OCI-LY3 (cell line): Measurements from ENCODE around the gene ADAP2.
"Not testable (repeated sequence)": the region's sequence is repeated elsewhere in the genome, so short reads cannot be mapped to it uniquely, and the experiment has no call there.

Experiments
- H2AFZ ChIP-seq: fragments of 200-600, 300-600 bp; shearing (Covaris generic); 2 replicates; pipeline ENCODE4 v1.6.0; 2014; ENCODE audit warnings: antibody characterized with exemption, low read depth, low read length
- H3K27ac ChIP-seq: fragments of 200-600, 300-600 bp; sonication (generic); 2 replicates; pipeline ENCODE4 v1.5.1; 2014; ENCODE audit warnings: mild to moderate bottlenecking, low read length, moderate library complexity, mixed read lengths
- H3K27me3 ChIP-seq: fragments of 200-600, 300-600 bp; sonication (generic); 2 replicates; pipeline ENCODE4 v1.6.1; 2014; ENCODE audit warnings: low read depth, low read length, mixed read lengths
- H3K36me3 ChIP-seq: fragments of 200-600, 300-600 bp; sonication (generic); replicated peaks from 2 replicates; pipeline ENCODE3; 2014; ENCODE audit warnings: low read depth, low read length, mixed read lengths
- H3K4me1 ChIP-seq: fragments of 300-600, 200-600 bp; sonication (generic); 2 replicates; pipeline ENCODE4 v1.6.1; 2014; ENCODE audit warnings: low read length, mixed read lengths
- H3K4me2 ChIP-seq: fragments of 200-600, 300-600 bp; sonication (generic); 2 replicates; pipeline ENCODE4 v1.6.1; 2014; ENCODE audit warnings: low read length, mixed read lengths
- H3K4me3 ChIP-seq: fragments of 300-600, 200-600 bp; sonication (generic); 2 replicates; pipeline ENCODE4 v1.5.1; 2014; ENCODE audit warnings: antibody characterized with exemption, mild to moderate bottlenecking, low read length, moderate library complexity
- H3K79me2 ChIP-seq: fragments of 300-600, 200-600 bp; shearing (Covaris generic); 2 replicates; pipeline ENCODE4 v1.6.1; 2014; ENCODE audit warnings: mild to moderate bottlenecking, low read length, mixed read lengths
- H3K9ac ChIP-seq: fragments of 300-600, 200-600 bp; shearing (Covaris generic); 2 replicates; pipeline ENCODE4 v1.6.0; 2014; ENCODE audit warnings: mild to moderate bottlenecking, low read length, moderate library complexity
- H3K9me3 ChIP-seq: fragments of 200-600, 300-600 bp; shearing (Covaris generic); 2 replicates; pipeline ENCODE4 v1.6.1; 2014; ENCODE audit warnings: low read length, mixed read lengths; ENCODE audit not compliant: insufficient read depth
- H4K20me1 ChIP-seq: fragments of 200-600, 300-600 bp; sonication (generic); 2 replicates; pipeline ENCODE4 v1.6.1; 2016; ENCODE audit warnings: low read length, mixed read lengths; ENCODE audit not compliant: insufficient read depth
- CTCF ChIP-seq: fragments of 200-600, 300-600 bp; sonication (generic); IDR thresholded peaks from 2 replicates; pipeline ENCODE4 v1.5.1; 2014; ENCODE audit warnings: antibody characterized with exemption, low read length, low read depth
- EZH2phosphoT487 ChIP-seq: fragments of 200-600 bp; shearing (Covaris generic); IDR thresholded peaks from 2 replicates; pipeline ENCODE4 v1.6.1; 2018; ENCODE audit warnings: antibody characterized with exemption, mixed run types, low read depth

The ADAP2 gene

GRCh38 chr17:30905742-30906100 lies 16.0 kb upstream of the ADAP2 start:
- peak overlapping the region; percentile 79 for H2AFZ ChIP-seq
- peaks cover 13% of the 10 kb centered on the region for H3K36me3 ChIP-seq
- H3K27ac ChIP-seq: peak overlapping the region; percentile 38
- peaks cover 28% of the 10 kb centered on the region for H3K4me1 ChIP-seq
- no peaks in the 10 kb centered on the region for H3K27me3 ChIP-seq
- H3K4me2 ChIP-seq: peak overlapping the region; percentile 94
- TF ChIP-seq EZH2phosphoT487 (no peak), CTCF (no peak)
- H3K4me3 ChIP-seq: peak overlapping the region; percentile 95
- H3K9me3 ChIP-seq: no peaks in the 10 kb centered on the region
- H4K20me1 ChIP-seq: no peaks in the 10 kb centered on the region
- peak overlapping the region; percentile 94 for H3K9ac ChIP-seq
- peaks cover 39% of the 10 kb centered on the region for H3K79me2 ChIP-seq

GRCh38 chr17:30906101-30906911 lies 15.4 kb upstream of the ADAP2 start, which contains the start of gene TEFM:
TEFM (minus strand) TSS chr17:30906238; CDS start chr17:30906198, 40 bp downstream.
- Histone ChIP-seq H3K27ac (peak within 1 kb of the TSS; percentile 63), H3K4me3 (peak within 1 kb of the TSS; percentile 95), H3K27me3 (no peaks in the 10 kb centered on the region), H2AFZ (peak within 1 kb of the TSS; percentile 97), H3K9me3 (no peaks in the 10 kb centered on the region), H4K20me1 (no peaks in the 10 kb centered on the region), H3K79me2 (peaks cover 39% of the 10 kb centered on the region), H3K9ac (peak within 1 kb of the TSS; percentile 94), H3K4me1 (peaks cover 28% of the 10 kb centered on the region), H3K4me2 (peak within 1 kb of the TSS; percentile 94), H3K36me3 (peaks cover 11% of the 10 kb centered on the region)
- TF ChIP-seq EZH2phosphoT487 (no peak), CTCF (no peak)

- H3K79me2 ChIP-seq: peaks cover 37% of the 10 kb centered on the region
- peaks cover 4% of the 10 kb centered on the region for H3K36me3 ChIP-seq
- no peak overlapping the region for H2AFZ ChIP-seq
- peaks cover 28% of the 10 kb centered on the region for H3K4me1 ChIP-seq
- peak overlapping the region; percentile 56 for H3K27ac ChIP-seq
- H3K4me3 ChIP-seq: 0 out of 2 replicates have a peak overlapping the region, but pooled peaks have one; percentile 29
- peak overlapping the region; percentile 68 for H3K4me2 ChIP-seq
- no peaks in the 10 kb centered on the region for H3K27me3 ChIP-seq
- H3K9ac ChIP-seq: no peak overlapping the region
- H4K20me1 ChIP-seq: no peaks in the 10 kb centered on the region
- no peaks in the 10 kb centered on the region for H3K9me3 ChIP-seq
- TF ChIP-seq EZH2phosphoT487: no peak
- no peak for TF ChIP-seq CTCF
Measured at GRCh38 chr17:30908717-30909420, 12.9 kb upstream of the ADAP2 start.

DNA sequence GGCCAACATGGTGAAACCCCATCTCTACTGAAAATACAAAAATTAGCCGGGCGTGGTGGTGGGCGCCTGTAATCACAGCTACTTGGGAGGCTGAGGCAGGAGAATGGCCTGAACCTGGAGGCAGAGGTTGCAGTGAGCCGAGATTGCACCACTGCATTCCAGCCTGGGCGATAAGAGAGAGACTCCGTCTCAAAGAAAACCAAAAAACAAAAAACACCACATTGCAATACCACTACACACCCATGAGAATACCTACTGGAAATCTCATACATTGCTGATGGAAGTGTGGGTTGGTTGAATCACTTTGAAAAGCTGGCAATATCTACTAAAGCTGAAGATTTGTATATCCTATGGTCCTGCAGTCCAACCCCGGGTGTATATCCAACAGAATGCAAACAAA lies 11.6 kb upstream of the ADAP2 start:
- H3K27me3 ChIP-seq, H3K9ac ChIP-seq, H3K36me3 ChIP-seq, H3K27ac ChIP-seq, H3K9me3 ChIP-seq, H4K20me1 ChIP-seq, H3K4me2 ChIP-seq, H3K4me3 ChIP-seq, H2AFZ ChIP-seq: not testable (repeated sequence)
- Histone ChIP-seq H3K79me2 (peaks cover 26% of the 10 kb centered on the region), H3K4me1 (peaks cover 26% of the 10 kb centered on the region)
